HEK293 (cell line): ENCODE data around the gene LEPR.

Experiments
- CTCF ChIA-PET: fragments of 350-600 bp; formaldehyde crosslinking; extraction: SDS; loops from one replicate; lab custom pipeline; 2021; ENCODE audit warnings: antibody characterized with exemption; lab: Yijun Ruan, JAX
- POLR2A ChIA-PET: fragments of 300-600 bp; formaldehyde crosslinking; extraction: SDS; loops from one replicate; lab custom pipeline; 2020; ENCODE audit warnings: antibody characterized with exemption, inconsistent platforms; lab: Yijun Ruan, JAX
- H3K27ac ChIP-seq: fragments of 200-500 bp; sonication (Bioruptor generic); 2 replicates; pipeline ENCODE4 v1.5.1; 2014; ENCODE audit warnings: low read depth, low read length, control low read depth, inconsistent platforms; ENCODE audit errors: extremely low read depth
- H3K36me3 ChIP-seq, 2 experiments: fragments of 200-500 bp in 1 of 2; sonication (Bioruptor generic) in 1 of 2; 1 replicate in 1 of 2; 2 replicates in 1 of 2; pipeline ENCODE4 v1.5.1; 2014 to 2017; ENCODE audit warnings: inconsistent platforms in 2 of 2, low read length in 2 of 2; ENCODE audit not compliant: control insufficient read depth in 2 of 2, insufficient read depth in 1 of 2
- H3K4me1 ChIP-seq: fragments of 200-500 bp; sonication (Bioruptor generic); 2 replicates; pipeline ENCODE4 v1.5.1; 2014; ENCODE audit warnings: mild to moderate bottlenecking, low read length, inconsistent platforms; ENCODE audit not compliant: control insufficient read depth, insufficient read depth
- H3K4me3 ChIP-seq: 2 replicates; pipeline ENCODE4 v1.5.1; 2011; ENCODE audit warnings: low read depth, mild to moderate bottlenecking, control low read depth, low read length, moderate library complexity
- H3K9me3 ChIP-seq: fragments of 200-500 bp; sonication (Bioruptor generic); 2 replicates; pipeline ENCODE4 v1.5.1; 2014; ENCODE audit warnings: low read depth, low read length, inconsistent platforms; ENCODE audit not compliant: control insufficient read depth, insufficient read depth
- INSM2 ChIP-seq: fragments of 450-650 bp; formaldehyde crosslinking; IDR thresholded peaks from 2 replicates; pipeline ENCODE4 v1.5.1; 2016; ENCODE audit warnings: missing biosample characterization, missing genetic modification characterization
- SCRT1 ChIP-seq: fragments of 450-650 bp; formaldehyde crosslinking; IDR thresholded peaks from 2 replicates; pipeline ENCODE4 v1.5.1; 2016; ENCODE audit warnings: missing biosample characterization, missing genetic modification characterization, borderline replicate concordance
- ZBTB26 ChIP-seq: fragments of 450-650 bp; formaldehyde crosslinking; optimal IDR thresholded peaks from 2 replicates; pipeline ENCODE3; 2016; ENCODE audit warnings: missing biosample characterization, mild to moderate bottlenecking, missing genetic modification characterization
- ZIC2 ChIP-seq: fragments of 450-650 bp; formaldehyde crosslinking; IDR thresholded peaks from 2 replicates; pipeline ENCODE4 v1.5.1; 2016; ENCODE audit warnings: missing biosample characterization, missing genetic modification characterization
- ZNF132 ChIP-seq: fragments of 450-650 bp; formaldehyde crosslinking; IDR thresholded peaks from 2 replicates; pipeline ENCODE4 v1.5.1; 2017; ENCODE audit warnings: missing biosample characterization, missing genetic modification characterization, borderline replicate concordance
- ZNF514 ChIP-seq: fragments of 450-650 bp; formaldehyde crosslinking; IDR thresholded peaks from 2 replicates; pipeline ENCODE4 v1.5.1; 2016; ENCODE audit warnings: missing biosample characterization, missing genetic modification characterization
- ZNF664 ChIP-seq: fragments of 450-650 bp; formaldehyde crosslinking; IDR thresholded peaks from 2 replicates; pipeline ENCODE4 v1.5.1; 2016; ENCODE audit warnings: missing biosample characterization, missing genetic modification characterization
- ZNF792 ChIP-seq: fragments of 450-650 bp; formaldehyde crosslinking; IDR thresholded peaks from 2 replicates; pipeline ENCODE4 v1.5.1; 2016; ENCODE audit warnings: missing biosample characterization, missing genetic modification characterization
- TF ChIP-seq, protein P1 (sequence below): fragments of 450-650 bp; formaldehyde crosslinking; IDR thresholded peaks from 2 replicates; pipeline ENCODE4 v1.5.1; 2016; ENCODE audit warnings: missing biosample characterization, missing genetic modification characterization

The LEPR gene

GRCh38 chr1:65419681-65420589 lies 533 bp upstream of the LEPR start (continued):
- TF ChIP-seq ZIC2 (tag by site-specific recombination), result peak; percentile 69
- TF ChIP-seq, protein P1, sequence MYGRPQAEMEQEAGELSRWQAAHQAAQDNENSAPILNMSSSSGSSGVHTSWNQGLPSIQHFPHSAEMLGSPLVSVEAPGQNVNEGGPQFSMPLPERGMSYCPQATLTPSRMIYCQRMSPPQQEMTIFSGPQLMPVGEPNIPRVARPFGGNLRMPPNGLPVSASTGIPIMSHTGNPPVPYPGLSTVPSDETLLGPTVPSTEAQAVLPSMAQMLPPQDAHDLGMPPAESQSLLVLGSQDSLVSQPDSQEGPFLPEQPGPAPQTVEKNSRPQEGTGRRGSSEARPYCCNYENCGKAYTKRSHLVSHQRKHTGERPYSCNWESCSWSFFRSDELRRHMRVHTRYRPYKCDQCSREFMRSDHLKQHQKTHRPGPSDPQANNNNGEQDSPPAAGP (tag by site-specific recombination), result peak; percentile 15; the same call in 1 of the 2 replicates
- TF ChIP-seq ZBTB26, result peak; percentile 30
- TF ChIP-seq ZNF792 (tag by site-specific recombination), result no peak

GRCh38 chr1:65421351-65422025 lies 1.0 kb downstream of the LEPR start:
- Histone ChIP-seq H3K9me3 (no peaks in the 10 kb centered on the region), H3K4me1 (no peaks in the 10 kb centered on the region), H3K4me3 (peak overlapping the region; percentile 90), H3K36me3 (peaks cover 0 to 15% of the 10 kb centered on the region in 2 experiments; a peak in 2 of 3 replicates), H3K27ac (peak overlapping the region; percentile 90)
- POLR2A ChIA-PET, result interaction anchor here (0.7 kb wide), 1 partner anchor 58 kb away, joined by 4 read pairs; no protein-coding TSS in a partner anchor
- CTCF ChIA-PET, result interaction anchor here (0.5 to 1.3 kb wide), 4 partner anchors 12 to 266 kb away, joined by 3 to 5 read pairs (median 4); partner anchors contain the start of gene DNAJC6
- no peak for TF ChIP-seq ZNF514 (tag by site-specific recombination)
- no peak for TF ChIP-seq INSM2 (tag by site-specific recombination)
- peak; percentile 94 for TF ChIP-seq ZNF664

DNA sequence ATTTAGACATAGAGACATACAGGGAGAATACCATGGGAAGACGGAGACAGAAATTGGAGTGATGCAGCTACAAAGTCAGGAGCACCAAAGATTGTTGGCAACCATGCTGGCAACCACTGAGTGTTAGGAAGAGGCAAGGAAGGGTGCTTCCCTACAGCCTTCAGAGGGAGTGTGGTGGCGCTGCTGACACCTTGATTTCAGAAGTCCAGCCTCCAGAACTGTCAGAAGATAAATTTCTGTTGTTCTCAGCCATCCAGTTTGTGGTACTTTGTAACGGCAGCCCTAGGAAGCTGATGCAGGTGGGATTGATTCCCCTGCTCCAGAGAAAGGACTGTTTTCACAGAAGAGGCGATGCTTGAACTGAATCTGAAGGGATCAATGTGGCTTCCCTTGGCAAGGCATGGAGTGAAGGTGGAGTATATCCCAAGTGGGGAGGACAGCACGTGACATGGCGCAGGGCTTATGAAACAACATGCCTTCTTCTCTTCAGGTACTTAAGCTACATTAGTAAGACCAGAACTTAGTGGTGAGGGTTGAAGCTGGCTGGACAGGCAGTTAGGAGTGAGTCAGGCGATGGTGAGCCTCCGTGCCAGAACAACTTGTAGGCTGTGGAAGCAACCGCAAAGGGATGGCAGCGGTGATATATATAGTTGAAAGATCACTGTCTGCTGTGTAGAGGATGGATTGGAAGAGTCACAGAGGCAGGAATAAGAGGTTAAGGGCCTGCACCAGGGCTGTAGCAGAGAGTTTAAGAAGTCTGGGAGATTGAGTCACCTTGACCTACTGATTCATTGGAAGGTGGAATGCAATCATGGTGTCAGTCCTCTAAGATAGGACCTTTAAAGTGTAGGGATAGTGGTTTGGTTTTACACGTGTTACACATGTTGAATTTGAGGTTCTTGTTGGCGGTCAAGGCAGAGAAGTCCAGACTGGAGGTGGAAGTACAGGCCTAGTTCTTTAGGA lies 2.1 kb downstream of the LEPR start:
- POLR2A ChIA-PET, result interaction anchor here (0.7 kb wide), 1 partner anchor 57 kb away, joined by 4 read pairs; no protein-coding TSS in a partner anchor
- Histone ChIP-seq H3K27ac (no peak overlapping the region), H3K36me3 (peaks cover 0 to 25% of the 10 kb centered on the region in 2 experiments; a peak in 2 of 3 replicates), H3K9me3 (no peaks in the 10 kb centered on the region), H3K4me1 (no peaks in the 10 kb centered on the region), H3K4me3 (no peak overlapping the region)
- CTCF ChIA-PET, result interaction anchor here (0.6 to 1.3 kb wide), 7 partner anchors 11 to 265 kb away, joined by 3 to 5 read pairs (median 3); no protein-coding TSS in a partner anchor
- TF ChIP-seq SCRT1 (tag by site-specific recombination) (no peak), ZNF132 (tag by site-specific recombination) (no peak)
